IPS-18a (cell line): ENCODE data around the gene CD209.
A peak's percentile ranks its signal among the peaks of the same experiment; 100 is the strongest.

Experiments used
- H3K27ac ChIP-seq: one replicate; pipeline ENCODE4 v1.5.1; 2013; ENCODE audit warnings: low read length
- H3K27me3 ChIP-seq: one replicate; pipeline ENCODE4 v1.6.1; 2013; ENCODE audit warnings: mild to moderate bottlenecking, low read length; ENCODE audit not compliant: control insufficient read depth, insufficient read depth
- H3K36me3 ChIP-seq: one replicate; pipeline ENCODE4 v1.6.1; 2013; ENCODE audit warnings: low read depth, low read length; ENCODE audit not compliant: control insufficient read depth
- H3K4me1 ChIP-seq: one replicate; pipeline ENCODE4 v1.6.1; 2013; ENCODE audit warnings: low read depth, low read length; ENCODE audit not compliant: control insufficient read depth
- H3K4me3 ChIP-seq: one replicate; pipeline ENCODE4 v1.5.1; 2013; ENCODE audit warnings: low read length
- H3K9ac ChIP-seq: one replicate; pipeline ENCODE4 v1.6.1; 2013; ENCODE audit warnings: mild to moderate bottlenecking, low read length, moderate library complexity
- H3K9me3 ChIP-seq: one replicate; pipeline ENCODE4 v1.6.1; 2013; ENCODE audit warnings: low read depth, low read length; ENCODE audit not compliant: control insufficient read depth

CD209 gene

DNA sequence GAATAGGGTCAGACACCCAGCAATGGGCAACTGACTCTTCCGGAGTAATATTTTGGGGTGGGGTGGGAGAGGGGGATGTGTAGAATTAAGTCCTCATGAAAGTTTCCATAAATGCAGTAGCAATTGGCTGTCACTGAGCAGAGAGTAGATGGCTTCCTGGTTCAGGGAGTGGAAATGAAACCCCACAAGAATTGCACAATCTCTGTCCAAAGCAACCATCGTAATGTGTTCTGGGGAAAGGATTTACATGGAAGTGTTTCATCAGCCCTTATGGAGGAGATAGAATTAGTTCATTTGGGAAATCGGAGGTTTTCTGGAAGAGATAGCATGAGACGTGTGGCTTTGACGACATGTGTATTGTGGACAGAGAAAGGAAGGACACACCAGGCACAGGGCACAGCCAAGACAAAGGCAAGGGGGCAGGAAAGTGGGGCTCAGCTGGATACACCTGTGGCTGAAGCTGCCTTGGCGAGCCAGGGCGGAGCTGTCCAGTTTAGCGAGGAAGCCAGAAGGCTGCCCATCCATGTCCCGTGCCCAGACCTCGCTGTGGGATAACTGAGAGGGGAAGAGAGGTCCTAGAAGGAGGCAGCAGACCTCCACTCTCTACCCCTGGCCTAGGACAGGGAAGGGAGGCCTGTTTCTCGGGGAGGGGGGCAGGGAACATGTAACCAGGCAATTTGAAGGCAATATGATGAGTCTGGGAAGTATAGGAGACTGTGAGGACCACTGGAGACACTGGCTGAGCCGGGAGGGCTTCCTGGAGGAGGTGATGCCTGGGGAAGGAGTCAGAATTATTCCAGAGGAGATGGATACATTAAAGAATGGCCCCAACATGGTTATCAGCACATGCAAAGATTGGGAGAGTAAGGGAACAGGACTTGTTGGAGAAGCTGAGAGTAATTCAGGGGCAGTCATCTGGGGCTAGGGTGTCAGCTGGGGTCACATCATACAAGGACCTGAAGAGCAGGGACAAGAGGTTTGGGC lies 12.8 kb downstream of the CD209 start:
- H3K9ac ChIP-seq, result no peak overlapping the region
- no peaks in the 10 kb centered on the region for H3K9me3 ChIP-seq
- H3K36me3 ChIP-seq, result no peaks in the 10 kb centered on the region
- H3K27ac ChIP-seq, result no peak overlapping the region
- H3K27me3 ChIP-seq, result peaks cover 54% of the 10 kb centered on the region
- H3K4me1 ChIP-seq, result no peaks in the 10 kb centered on the region
- H3K4me3 ChIP-seq, result no peak overlapping the region

DNA sequence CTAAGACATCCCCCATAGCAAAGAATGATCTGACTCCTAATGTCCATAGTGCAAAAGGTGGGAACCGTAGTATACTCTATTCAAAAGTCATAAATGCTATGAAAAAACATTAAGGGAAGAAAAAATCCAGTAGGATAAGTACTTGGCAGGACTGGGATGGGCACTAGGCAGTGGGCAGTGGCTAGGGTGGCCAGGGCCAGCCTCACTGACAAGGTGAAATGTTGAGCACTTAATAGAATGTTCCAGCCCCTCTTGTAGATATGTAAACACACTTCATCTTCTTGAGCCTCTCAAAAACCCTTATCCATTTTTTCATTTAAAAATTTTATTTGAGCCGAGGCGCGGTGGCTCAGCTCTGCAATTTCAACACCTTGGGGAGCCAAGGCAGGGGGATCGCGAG lies 14.0 kb downstream of the CD209 start:
- Histone ChIP-seq H3K4me3 (no peak overlapping the region), H3K4me1 (no peaks in the 10 kb centered on the region), H3K9ac (no peak overlapping the region), H3K27ac (no peak overlapping the region), H3K36me3 (no peaks in the 10 kb centered on the region), H3K9me3 (no peaks in the 10 kb centered on the region), H3K27me3 (peaks cover 65% of the 10 kb centered on the region)

DNA sequence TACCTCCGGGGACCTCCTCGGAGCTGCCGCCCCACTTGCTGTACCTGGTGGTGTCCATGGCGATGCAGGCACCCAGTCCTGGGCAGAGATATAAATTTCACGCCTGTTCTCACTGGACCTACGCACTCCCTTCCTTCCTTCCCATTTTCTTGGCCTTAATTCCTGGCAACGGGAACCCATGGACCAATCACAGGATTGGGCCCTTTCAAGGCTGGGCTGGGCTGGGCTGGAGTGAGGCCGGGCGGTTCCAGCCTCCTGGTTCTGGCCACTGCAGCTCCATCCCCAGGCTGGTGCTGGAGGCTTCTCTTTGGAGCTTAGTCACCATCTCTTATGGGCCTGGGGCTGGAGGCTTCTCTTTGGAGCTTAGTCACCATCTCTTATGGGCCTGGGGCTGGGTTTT lies 15.3 kb downstream of the CD209 start, which contains the start of gene CLEC4G:
CLEC4G (minus strand) TSS at position 66 of the 400 bp plus-strand sequence; CDS start at position 58, 8 bp downstream.
- no peak within 1 kb of the TSS for H3K27ac ChIP-seq
- H3K36me3 ChIP-seq, result no peaks in the 10 kb centered on the region
- H3K27me3 ChIP-seq, result peaks cover 78% of the 10 kb centered on the region
- H3K4me3 ChIP-seq, result no peak within 1 kb of the TSS
- H3K9me3 ChIP-seq, result no peaks in the 10 kb centered on the region
- H3K4me1 ChIP-seq, result no peaks in the 10 kb centered on the region
- H3K9ac ChIP-seq, result no peak within 1 kb of the TSS

DNA sequence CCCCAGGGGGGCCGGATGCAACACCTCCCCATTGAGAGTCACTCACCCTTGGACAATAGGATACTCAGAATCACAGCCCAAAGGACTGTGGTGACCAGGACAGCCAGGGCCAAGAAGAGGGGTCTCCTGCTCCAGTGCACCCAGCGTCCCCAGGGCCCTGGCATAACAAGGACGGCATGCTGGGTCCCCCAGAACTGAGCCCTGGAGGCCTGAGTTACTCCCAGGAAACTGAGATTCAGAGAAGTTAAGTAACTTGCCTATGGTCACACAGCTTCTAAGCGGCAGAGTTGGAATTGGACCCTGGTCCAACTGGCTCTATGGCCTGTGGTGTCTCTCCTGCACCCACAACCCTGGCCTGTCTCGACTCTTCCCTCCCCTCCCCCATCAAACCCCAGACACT lies 15.7 kb downstream of the CD209 start:
- H3K4me3 ChIP-seq, result no peak overlapping the region
- no peak overlapping the region for H3K27ac ChIP-seq
- no peaks in the 10 kb centered on the region for H3K9me3 ChIP-seq
- H3K9ac ChIP-seq, result no peak overlapping the region
- no peaks in the 10 kb centered on the region for H3K36me3 ChIP-seq
- no peaks in the 10 kb centered on the region for H3K4me1 ChIP-seq
- H3K27me3 ChIP-seq, result peaks cover 78% of the 10 kb centered on the region

DNA sequence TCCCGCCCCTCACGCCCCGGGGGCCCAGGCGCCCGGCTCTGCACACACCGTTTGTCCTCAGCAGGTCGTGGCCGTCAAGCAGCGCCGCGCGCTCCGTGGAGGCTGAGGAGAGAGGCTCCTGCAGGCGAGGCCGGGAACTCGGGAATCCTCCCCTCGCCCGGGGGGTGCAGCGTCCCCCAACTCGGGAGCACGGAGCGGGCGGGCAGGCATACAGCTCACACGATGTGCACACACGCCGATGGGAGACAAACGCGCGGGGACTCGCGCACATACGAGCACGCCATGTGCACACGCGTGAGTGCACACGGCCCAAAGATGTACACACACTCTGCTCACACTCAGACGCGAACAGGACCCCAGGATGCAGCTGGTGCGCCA lies 16.1 kb downstream of the CD209 start:
- Histone ChIP-seq H3K27me3 (peaks cover 78% of the 10 kb centered on the region), H3K9me3 (no peaks in the 10 kb centered on the region), H3K4me3 (no peak overlapping the region), H3K9ac (no peak overlapping the region), H3K27ac (no peak overlapping the region), H3K36me3 (no peaks in the 10 kb centered on the region), H3K4me1 (no peaks in the 10 kb centered on the region)

- H3K9me3 ChIP-seq, result no peaks in the 10 kb centered on the region
- H3K4me1 ChIP-seq, result no peaks in the 10 kb centered on the region
- no peak overlapping the region for H3K9ac ChIP-seq
- peak overlapping the region; percentile 44 for H3K4me3 ChIP-seq
- H3K36me3 ChIP-seq, result no peaks in the 10 kb centered on the region
- H3K27me3 ChIP-seq, result peaks cover 75% of the 10 kb centered on the region
- no peak overlapping the region for H3K27ac ChIP-seq
These were observed 16.8 kb downstream of the CD209 start for GRCh38 chr19:7730286-7731217.

GRCh38 chr19:7729831-7730285 lies 17.5 kb downstream of the CD209 start:
- peaks cover 70% of the 10 kb centered on the region for H3K27me3 ChIP-seq
- no peaks in the 10 kb centered on the region for H3K36me3 ChIP-seq
- H3K9ac ChIP-seq, result no peak overlapping the region
- H3K9me3 ChIP-seq, result no peaks in the 10 kb centered on the region
- no peaks in the 10 kb centered on the region for H3K4me1 ChIP-seq
- H3K27ac ChIP-seq, result no peak overlapping the region
- peak overlapping the region; percentile 44 for H3K4me3 ChIP-seq

DNA sequence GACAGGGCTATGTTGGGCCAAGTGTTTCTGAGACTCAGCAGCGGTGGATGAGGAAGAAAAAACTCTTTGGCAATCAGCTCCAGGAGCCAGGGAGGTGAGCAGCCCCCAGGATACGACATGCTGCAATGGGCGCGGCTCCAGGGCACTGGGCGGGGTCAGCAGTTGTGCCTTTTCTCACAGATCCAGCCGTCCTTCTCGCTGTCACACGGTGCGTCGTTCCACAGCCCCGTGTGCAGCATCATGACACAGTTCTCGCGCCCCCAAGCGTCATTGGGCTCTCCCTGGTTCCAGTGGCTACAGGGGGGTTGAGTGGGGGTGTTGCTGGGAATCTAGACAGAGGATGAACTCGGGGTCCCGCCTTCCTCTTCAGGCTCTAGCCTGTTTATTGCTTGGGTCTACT lies 18.1 kb downstream of the CD209 start:
- Histone ChIP-seq H3K9ac (no peak overlapping the region), H3K9me3 (no peaks in the 10 kb centered on the region), H3K4me1 (no peaks in the 10 kb centered on the region), H3K27me3 (peaks cover 64% of the 10 kb centered on the region), H3K4me3 (peak overlapping the region; percentile 44), H3K36me3 (no peaks in the 10 kb centered on the region), H3K27ac (no peak overlapping the region)

DNA sequence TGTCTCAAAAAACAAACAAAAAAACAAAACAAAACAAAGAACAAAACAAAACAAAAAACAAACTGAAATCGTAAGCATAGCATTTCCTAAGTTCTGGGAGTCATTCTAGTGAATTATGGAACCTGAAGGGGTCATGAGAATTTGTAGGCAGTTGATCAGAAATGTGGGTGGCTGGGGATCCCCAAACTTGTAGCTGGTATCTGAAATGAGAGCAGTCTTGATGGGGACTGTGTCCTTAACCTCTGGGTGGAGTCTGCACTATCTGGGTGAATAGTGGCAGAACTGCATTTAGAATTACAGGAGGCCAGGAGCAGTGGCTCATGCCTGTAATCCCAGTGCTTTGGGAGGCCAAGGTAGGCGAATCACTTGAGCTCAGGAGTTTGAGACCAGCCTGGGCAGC lies 21.5 kb downstream of the CD209 start:
- Histone ChIP-seq H3K27ac (no peak overlapping the region), H3K27me3 (peaks cover 37% of the 10 kb centered on the region), H3K9ac (no peak overlapping the region), H3K4me3 (no peak overlapping the region), H3K36me3 (no peaks in the 10 kb centered on the region), H3K9me3 (no peaks in the 10 kb centered on the region), H3K4me1 (no peaks in the 10 kb centered on the region)

DNA sequence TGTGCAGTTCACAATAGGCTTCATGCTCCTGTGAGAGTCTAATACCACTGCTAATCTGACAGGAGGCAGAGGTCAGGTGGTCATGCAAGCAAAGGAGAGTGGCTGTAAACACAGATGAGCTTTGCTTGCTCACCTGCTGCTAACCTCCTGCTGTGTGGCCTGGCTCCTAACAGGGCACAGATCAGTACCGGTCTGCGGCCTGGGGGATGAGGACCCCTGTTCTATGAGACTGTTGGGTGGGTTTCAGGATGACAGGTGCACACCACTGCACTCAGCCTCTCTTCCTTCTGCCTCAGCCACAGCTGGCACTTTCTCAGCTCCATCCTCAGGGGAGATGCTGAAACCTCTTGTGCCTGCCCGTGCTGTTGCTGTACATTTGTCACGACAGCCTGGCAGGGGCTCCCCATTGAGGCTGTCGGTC lies 25.1 kb downstream of the CD209 start:
- H3K4me1 ChIP-seq, result no peaks in the 10 kb centered on the region
- no peaks in the 10 kb centered on the region for H3K36me3 ChIP-seq
- H3K27ac ChIP-seq, result no peak overlapping the region
- no peaks in the 10 kb centered on the region for H3K9me3 ChIP-seq
- no peak overlapping the region for H3K9ac ChIP-seq
- peaks cover 1% of the 10 kb centered on the region for H3K27me3 ChIP-seq
- H3K4me3 ChIP-seq, result no peak overlapping the region

GRCh38 chr19:7720351-7720750 lies 27.0 kb downstream of the CD209 start:
- H3K27ac ChIP-seq, result no peak overlapping the region
- H3K4me1 ChIP-seq, result no peaks in the 10 kb centered on the region
- no peaks in the 10 kb centered on the region for H3K27me3 ChIP-seq
- no peaks in the 10 kb centered on the region for H3K9me3 ChIP-seq
- H3K9ac ChIP-seq, result no peak overlapping the region
- H3K4me3 ChIP-seq, result no peak overlapping the region
- no peaks in the 10 kb centered on the region for H3K36me3 ChIP-seq
